GM13976 (cell line): ENCODE measurements around the gene ELOVL6.

ENCODE experiments used
- DNase-seq: peaks from one replicate; pipeline ENCODE4 v3.0.0; 2012; ENCODE audit warnings: low spot score
- in situ Hi-C: fragments of 300-500 bp; cut with MboI; formaldehyde crosslinking; loops from one replicate; pipeline ENCODE4 v1.12.0; 2022; ENCODE audit warnings: low sequenced_read_pairs, mixed read lengths, inconsistent platforms; ENCODE audit not compliant: unreplicated experiment
- TF ChIP-seq, protein P1 (sequence below): IDR thresholded peaks from 2 replicates; pipeline ENCODE4 v1.5.1; 2012; ENCODE audit warnings: borderline replicate concordance, mild to moderate bottlenecking; ENCODE audit not compliant: insufficient read depth; ENCODE audit errors: extremely low read depth, missing control alignments, control extremely low read depth

The ELOVL6 gene

DNA sequence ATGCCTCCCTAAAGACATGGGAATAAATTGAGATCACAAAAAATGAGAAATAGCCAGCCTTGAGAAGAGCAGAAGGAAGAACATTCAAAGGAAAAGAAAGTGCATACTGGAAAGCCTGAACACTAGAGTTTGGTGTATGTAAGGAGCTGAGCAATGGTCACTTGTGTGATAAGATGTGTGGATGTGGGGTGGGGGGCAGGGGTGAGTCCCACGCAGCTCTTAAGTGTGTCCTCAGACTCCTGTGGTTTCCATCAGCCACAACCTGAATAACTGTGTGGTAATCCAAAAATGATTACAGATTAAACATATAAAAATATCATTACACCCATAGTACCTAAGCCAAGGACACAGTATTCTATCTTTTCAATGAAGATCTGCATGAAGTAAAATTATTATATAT lies 59.9 kb downstream of the ELOVL6 start:
- no peak for DNase-seq
- TF ChIP-seq, protein P1, sequence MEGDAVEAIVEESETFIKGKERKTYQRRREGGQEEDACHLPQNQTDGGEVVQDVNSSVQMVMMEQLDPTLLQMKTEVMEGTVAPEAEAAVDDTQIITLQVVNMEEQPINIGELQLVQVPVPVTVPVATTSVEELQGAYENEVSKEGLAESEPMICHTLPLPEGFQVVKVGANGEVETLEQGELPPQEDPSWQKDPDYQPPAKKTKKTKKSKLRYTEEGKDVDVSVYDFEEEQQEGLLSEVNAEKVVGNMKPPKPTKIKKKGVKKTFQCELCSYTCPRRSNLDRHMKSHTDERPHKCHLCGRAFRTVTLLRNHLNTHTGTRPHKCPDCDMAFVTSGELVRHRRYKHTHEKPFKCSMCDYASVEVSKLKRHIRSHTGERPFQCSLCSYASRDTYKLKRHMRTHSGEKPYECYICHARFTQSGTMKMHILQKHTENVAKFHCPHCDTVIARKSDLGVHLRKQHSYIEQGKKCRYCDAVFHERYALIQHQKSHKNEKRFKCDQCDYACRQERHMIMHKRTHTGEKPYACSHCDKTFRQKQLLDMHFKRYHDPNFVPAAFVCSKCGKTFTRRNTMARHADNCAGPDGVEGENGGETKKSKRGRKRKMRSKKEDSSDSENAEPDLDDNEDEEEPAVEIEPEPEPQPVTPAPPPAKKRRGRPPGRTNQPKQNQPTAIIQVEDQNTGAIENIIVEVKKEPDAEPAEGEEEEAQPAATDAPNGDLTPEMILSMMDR, result no peak
- in situ Hi-C loops, result no loop called here

DNA sequence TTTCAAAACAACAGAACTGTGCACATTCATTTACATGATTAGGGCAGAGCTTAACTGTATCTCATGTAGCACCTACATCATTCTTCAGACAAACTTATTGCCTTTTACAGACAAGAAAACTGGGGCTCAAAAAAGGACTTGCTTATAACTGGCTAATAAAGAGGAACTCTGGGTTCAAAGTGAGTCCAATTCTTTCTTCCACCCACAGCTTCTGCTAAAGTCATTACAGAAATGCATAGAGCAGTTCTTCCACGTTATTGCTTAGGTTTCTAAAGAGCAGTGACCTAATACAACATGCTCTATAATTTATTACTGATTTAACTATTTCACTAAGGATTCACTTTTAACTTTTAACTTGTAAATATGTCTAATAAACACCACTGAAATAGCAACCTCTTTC lies 60.6 kb downstream of the ELOVL6 start:
- DNase-seq, result no peak
- in situ Hi-C loops, result no loop called here
- TF ChIP-seq, protein P1, result no peak

DNA sequence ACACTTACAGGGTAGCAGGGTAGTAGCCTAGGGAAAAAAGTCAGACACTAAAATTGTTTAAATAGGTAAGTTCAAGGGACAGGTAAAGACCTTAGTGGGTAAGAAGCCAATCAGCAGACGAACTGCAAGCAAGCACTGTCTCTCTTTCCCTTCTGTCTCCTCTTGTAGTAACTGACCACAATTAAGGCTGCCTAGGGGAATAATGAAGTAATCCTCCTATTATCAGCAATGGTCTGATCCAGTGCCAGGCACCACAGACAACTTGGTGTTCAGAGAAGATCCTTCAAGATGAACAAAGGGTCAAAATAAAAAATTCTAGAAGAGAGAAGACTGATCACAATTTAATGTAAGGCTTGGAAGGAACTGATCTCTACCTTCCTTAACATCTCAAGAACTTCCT lies 62.9 kb downstream of the ELOVL6 start:
- no peak for DNase-seq
- TF ChIP-seq, protein P1, result no peak
- in situ Hi-C loops, result no loop called here

DNA sequence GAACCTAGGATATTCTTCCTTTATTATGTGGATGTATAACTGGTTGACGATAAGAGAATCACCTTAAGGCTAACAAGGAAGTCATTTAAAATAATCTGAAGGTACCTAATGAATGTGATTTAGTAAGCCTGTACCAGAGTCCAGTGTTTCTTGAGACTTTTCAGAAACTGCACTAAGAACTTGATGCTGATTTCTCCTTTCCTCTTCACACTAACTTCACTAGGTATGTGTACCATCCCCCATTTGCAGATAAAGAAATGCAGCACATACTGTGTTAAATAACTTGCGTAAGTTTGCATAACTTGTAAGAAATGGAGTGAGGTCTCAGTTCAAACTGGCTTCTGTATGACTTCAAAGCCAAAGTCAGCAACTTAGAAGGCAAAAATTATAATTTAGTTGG lies 63.3 kb downstream of the ELOVL6 start:
- TF ChIP-seq, protein P1, result no peak
- DNase-seq, result no peak
- in situ Hi-C loops, result no loop called here

DNA sequence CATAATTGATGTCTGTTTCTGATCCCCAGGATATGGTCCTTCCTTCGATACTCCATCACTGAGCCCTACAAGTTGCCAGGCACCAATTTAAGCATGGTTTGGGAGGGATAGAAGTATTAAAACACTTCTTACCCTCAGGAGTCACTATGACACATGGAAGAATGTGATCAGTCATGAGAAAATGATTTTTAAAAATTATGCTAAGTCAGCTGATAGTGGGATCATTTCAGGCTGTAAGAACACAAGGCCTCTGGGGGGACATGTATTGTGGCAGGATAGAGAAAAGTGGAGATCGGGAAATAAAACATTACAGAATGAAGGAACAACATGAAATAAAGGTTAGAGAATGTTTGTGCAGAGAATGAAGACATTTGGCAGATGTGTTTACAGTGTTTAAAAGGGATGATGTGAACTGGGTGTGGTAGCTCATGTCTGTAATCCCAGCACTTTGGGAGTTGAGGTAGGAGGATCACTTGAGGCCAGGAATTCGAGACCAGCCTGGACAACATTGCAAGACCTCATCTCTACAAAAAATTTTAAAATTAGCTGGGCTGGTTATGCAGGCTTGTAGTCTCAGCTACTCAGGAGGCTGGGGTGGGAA lies 64.0 kb downstream of the ELOVL6 start:
- in situ Hi-C loops, result no loop called here
- TF ChIP-seq, protein P1, result no peak
- DNase-seq, result no peak

DNA sequence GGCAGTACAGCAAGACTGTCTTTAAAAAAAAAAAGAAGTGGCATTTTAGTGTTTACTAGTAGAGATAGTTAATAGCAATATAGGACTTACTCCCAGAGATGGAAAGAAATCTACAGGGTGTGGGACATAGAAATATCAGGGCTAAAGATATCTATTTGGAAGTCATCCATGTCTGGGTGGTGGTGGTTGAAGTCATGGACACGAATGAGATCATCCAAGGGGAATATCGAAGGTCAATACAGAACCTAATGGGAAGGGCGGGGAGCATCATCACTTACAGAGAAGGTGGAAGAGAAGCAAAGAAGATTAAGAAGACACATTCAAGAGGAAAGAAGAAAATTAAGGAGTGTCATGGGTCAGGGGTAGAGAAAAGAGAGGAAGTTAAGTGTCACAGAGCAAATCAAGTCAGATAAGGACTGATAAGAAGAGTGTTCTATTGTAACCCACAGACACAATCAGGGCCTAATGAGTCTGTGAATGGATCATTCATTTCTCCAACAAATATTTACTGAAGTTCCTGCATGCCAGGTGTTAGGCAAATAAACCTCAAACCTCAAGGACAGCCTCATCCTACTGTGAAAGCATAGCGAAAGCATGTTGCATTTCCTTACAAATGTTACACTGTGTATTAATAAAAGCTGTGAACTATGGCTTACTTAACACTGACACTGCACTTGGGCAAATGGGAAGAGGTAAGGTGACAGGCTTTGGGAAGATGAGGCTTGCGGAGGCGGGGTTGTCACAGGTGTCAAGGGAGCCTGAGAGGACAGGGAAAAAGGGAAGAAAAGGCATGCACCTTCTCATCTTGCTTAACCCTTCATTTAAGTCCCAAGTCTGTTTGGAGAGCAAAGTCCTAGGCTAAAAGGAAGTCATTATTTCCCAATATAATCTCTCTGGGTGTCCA lies 65.3 kb downstream of the ELOVL6 start:
- in situ Hi-C loops, result no loop called here
- no peak for DNase-seq
- TF ChIP-seq, protein P1, result no peak

DNA sequence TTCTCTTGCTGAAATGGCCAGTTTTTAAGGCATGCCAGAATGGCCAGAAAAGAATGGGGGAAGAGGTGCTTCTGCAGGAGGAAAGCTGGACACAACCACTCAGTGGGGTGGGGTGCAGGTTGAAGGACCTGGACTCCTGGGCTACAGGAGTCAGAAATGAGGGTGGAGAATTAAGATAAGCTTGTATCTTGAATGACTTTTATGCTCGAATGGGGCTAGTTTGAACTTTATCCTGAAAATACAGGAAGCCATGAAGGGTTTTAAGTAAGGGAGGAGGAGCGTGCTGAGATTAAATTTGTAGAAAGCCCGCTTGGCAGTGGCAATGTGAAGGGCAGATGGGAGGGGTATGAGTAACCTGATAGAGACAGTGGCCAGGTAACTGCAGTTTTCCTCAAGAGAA lies 66.5 kb downstream of the ELOVL6 start:
- no peak for DNase-seq
- in situ Hi-C loops, result no loop called here
- TF ChIP-seq, protein P1, result no peak
